NB4 (cell line): Measurements from ENCODE around the gene CYP8B1.

Experiments
- MYC ChIP-seq: IDR thresholded peaks from 2 replicates; pipeline ENCODE4 v1.6.1; 2011; ENCODE audit warnings: low read depth, low read length
- POLR2A ChIP-seq: IDR thresholded peaks from 2 replicates; pipeline ENCODE4 v1.6.1; 2011; ENCODE audit warnings: mild to moderate bottlenecking; ENCODE audit not compliant: insufficient read length; ENCODE audit errors: extremely low read depth
- TF ChIP-seq, protein P1 (sequence below): IDR thresholded peaks from one replicate; pipeline ENCODE4 v1.5.1; 2012; ENCODE audit warnings: low read depth, low read length
- TF ChIP-seq, protein P2 (sequence below): IDR thresholded peaks from 2 replicates; pipeline ENCODE4 v1.6.1; 2011; ENCODE audit warnings: low read depth, low read length

GRCh38 chr3:42827023-42827422 is 48.7 kb downstream of the CYP8B1 start:
- TF ChIP-seq, protein P1, sequence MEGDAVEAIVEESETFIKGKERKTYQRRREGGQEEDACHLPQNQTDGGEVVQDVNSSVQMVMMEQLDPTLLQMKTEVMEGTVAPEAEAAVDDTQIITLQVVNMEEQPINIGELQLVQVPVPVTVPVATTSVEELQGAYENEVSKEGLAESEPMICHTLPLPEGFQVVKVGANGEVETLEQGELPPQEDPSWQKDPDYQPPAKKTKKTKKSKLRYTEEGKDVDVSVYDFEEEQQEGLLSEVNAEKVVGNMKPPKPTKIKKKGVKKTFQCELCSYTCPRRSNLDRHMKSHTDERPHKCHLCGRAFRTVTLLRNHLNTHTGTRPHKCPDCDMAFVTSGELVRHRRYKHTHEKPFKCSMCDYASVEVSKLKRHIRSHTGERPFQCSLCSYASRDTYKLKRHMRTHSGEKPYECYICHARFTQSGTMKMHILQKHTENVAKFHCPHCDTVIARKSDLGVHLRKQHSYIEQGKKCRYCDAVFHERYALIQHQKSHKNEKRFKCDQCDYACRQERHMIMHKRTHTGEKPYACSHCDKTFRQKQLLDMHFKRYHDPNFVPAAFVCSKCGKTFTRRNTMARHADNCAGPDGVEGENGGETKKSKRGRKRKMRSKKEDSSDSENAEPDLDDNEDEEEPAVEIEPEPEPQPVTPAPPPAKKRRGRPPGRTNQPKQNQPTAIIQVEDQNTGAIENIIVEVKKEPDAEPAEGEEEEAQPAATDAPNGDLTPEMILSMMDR, result no peak
- no peak for TF ChIP-seq POLR2A
- TF ChIP-seq, protein P2, sequence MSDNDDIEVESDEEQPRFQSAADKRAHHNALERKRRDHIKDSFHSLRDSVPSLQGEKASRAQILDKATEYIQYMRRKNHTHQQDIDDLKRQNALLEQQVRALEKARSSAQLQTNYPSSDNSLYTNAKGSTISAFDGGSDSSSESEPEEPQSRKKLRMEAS, result no peak
- no peak for TF ChIP-seq MYC
